GM18868 (cell line): ENCODE measurements around the gene ELN.
"Not testable (repeated sequence)": the region's sequence is repeated elsewhere in the genome, so short reads cannot be mapped to it uniquely, and the experiment has no call there.

ENCODE experiments used
- ATAC-seq: cut with Tn5 transposase; IDR thresholded peaks from one replicate; pipeline ENCODE4 v1.9.1; 2021; ENCODE audit warnings: mild to moderate bottlenecking, moderate library complexity; ENCODE audit not compliant: unreplicated experiment

ELN gene

GRCh38 chr7:74040791-74041520, 13.0 kb downstream of the ELN start:
- ATAC-seq: no peak

DNA sequence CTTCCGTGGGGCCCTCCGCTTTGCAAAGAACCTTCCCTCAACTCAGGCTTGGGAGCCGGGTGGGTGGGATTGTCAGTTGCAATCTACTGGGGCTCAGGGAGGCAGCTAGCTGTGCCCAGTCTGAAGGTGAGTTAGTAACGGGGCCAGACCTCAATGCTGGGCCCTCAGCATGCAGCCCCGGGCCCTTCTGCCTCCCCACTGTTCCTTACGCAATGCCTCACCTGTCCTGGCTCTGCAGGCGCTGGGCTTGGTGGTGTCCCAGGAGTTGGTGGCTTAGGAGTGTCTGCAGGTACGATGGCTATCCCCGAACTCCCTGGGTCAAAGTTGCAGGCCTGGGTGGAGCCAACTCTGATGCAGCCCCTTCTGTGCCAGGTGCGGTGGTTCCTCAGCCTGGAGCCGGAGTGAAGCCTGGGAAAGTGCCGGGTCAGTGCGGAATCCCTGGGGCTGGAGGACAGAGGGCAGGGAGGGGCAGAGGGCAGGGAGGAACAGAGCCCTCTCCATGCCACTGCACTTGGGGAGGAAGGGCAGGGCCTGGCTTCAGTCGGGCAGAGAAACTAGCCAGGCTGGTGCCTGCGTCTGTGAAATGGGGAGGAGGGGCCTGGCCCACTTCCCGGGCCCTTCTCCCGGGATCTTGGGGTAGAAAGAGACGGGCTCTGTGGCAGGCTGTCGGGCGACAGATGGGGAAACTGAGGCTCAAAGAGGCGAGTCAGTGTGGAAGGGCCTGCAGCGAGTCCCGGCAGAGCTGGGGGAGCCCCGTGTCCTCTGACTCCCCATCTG, 15.0 kb downstream of the ELN start:
- ATAC-seq: no peak

DNA sequence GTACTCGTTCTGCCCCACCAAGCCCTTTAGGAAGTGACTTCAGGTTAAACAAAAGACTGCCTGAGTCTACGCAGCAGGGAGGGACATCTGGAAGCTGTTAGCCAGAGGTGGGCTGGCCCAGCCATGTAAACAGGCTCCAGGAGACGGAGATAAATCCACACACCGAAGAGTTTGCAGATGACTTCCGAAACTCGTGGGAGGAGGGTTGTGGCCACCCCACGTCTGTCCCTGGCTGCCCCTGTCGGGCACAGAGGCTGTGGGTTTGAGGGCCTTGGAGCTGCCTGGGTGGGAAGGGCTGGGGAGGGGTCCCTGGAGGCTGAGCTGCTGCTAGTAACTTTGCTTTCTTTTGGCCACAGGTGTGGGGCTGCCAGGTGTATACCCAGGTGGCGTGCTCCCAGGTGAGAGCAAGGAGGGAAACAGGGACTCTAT, 15.6 kb downstream of the ELN start:
- no peak for ATAC-seq

GRCh38 chr7:74044366-74045350, 16.7 kb downstream of the ELN start:
- ATAC-seq: no peak

DNA sequence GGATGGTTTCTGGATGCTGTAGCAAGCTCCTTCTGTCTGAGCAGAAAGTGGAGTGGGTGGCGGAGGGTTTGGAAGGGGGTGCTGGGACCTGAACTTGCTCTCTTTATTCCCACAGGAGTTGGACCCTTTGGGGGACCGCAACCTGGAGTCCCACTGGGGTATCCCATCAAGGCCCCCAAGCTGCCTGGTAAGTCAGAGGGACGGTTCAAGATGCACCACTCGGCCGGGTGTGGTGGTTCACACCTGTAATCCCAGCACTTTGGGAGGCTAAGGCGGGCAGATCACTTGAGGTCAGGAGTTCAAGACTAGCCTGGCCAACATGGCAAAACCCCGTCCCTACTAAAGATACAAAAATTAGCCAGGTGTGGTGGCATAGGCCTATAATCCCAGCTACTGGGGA, 18.6 kb downstream of the ELN start:
- ATAC-seq: not testable (repeated sequence)

DNA sequence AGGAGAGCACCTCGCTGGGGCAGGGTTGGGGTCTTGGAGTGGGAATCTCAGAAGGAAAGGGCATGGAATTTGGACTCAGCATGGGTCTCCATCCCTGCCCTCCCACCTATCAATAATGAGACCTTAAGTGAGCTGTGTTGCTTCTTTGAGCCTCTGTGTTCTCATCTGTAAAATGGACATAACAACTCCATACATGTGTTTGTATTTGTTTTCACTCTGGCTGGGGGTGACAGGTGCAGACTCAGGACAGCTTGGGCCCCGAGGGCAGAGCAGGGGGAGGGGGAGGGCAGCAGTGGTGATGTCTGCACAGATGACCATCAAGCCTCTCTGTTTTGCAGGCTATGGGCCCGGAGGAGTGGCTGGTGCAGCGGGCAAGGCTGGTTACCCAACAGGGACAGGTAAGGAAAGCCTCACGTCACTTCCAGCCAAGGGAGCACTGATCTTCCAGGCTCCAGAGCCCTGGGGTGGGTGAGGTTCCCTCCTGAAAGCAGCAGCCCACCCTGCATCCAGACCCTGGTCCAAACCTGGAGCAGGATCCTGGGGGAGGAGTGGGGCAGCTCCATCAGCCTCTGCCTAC, 19.9 kb downstream of the ELN start:
- ATAC-seq: no peak

DNA sequence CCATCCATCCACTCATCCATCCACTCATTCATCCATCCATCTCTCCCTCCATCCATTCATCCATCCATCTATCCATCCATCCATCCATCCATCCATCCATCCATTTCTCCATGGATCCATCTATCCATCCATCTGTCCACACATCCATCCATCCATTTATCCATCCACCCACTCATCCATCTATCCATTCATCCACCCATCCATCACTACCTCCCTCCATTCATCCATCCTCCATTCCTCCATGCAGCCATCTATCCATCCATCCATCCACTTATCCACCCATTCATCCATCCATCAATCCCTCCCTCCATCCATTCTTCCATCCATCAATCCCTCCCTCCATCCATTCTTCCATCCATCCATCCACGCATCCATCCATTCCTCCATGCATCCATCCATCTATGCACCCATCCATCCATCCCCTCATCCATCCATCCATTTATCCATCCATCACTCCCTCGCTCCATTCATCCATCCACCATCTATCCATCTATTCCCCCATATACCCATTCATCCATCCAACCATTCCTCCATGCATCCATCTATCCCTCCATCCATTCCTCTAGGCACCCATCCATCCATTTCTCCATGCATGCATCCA, 21.1 kb downstream of the ELN start:
- ATAC-seq: no peak

DNA sequence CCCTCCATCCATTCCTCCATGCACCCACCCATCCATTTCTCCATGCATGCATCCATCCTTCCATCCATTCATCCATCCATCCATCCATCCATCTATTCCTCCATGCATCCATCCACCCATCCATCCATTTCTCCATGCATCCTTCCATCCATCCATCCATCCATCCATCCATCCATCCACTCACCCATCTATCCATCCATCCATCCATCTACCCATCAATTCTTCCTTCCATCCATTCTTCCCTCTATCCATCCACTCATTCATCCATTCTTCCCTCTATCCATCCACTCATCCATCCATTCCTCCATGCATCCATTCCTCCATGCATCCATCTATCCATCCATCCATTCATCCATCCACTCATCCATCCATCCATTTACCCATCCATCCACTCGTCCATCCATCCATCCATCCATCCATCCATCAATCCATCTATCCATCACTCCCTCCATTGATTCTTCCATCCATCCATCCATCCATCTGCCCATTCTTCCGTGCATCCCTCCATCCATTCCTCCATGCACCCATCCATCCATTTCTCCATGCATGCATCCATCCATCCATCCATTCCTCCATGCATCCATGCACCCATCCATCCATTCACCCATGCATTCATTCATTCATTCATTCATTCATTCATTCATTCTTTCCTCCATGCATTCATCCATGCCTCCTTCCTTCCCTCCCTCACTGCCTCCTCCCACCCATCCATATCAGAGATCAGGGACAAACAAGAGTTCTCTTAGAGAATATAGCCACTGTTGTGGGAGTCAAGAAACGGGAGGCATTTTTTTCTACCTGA, 22.2 kb downstream of the ELN start:
- no peak for ATAC-seq

GRCh38 chr7:74051193-74051592, 23.2 kb downstream of the ELN start:
- ATAC-seq: no peak

- no peak for ATAC-seq
These were observed 23.8 kb downstream of the ELN start for GRCh38 chr7:74051629-74052410.

GRCh38 chr7:74052628-74053027, 24.7 kb downstream of the ELN start:
- ATAC-seq: no peak

DNA sequence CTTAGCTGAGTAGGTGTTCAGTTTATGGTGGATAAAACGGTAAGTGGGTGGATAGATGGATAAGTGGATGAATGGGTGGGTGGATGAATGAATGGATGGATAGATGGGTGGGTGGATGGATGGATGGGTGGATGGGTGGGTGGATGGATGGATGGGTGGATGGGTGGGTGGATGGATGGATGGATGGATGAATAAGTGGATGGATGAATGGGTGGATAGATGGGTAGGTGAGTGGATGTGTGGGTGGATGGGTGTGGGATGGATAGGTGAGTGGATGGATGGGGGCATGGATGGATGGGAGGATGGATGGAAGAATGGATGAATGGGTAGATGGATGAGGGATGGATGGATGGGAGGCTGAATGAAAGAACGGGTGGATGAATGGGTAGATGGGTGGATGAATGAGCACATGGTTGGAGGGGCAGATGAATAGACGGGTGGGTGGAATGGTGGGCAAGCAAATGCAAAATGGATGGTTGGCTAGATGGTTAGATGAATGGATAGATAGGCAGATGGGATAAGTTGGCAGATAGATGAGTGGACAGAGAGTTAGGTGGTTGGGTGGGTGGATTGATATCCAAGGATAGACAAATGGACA, 25.7 kb downstream of the ELN start:
- no peak for ATAC-seq

DNA sequence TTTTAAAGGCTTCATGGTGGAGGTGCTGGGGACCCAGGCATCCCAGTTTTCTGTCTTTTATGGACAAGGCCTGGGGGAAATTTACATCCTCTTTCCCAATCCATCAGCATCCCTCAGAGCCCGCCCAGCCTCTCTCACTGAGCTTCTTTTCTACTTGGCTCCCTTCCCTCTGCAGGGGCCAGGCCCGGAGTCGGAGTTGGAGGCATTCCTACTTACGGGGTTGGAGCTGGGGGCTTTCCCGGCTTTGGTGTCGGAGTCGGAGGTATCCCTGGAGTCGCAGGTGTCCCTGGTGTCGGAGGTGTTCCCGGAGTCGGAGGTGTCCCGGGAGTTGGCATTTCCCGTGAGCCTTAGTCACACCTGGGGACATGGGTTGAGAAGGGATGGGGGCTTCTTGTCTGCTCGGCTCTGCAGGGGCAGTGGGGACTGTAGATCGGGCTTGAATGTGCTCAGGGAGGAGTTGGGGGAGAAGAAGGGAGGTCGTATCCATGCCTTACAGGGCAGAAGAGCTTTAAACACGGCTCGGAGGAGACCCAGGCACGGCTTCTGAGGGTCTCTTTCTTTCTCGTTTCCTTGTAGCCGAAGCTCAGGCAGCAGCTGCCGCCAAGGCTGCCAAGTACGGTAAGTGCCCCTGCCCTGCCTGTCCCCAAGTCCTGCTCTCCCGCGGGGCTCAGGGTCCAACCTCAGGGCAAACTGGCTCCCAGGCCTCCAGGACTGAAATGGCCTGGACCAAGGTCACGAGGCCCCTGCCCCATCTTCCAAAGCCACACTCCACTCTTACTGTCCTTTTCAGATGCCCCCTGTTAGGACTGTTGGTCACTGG, 28.3 kb downstream of the ELN start:
- ATAC-seq: no peak

GRCh38 chr7:74057216-74057925, 29.4 kb downstream of the ELN start:
- ATAC-seq: no peak

DNA sequence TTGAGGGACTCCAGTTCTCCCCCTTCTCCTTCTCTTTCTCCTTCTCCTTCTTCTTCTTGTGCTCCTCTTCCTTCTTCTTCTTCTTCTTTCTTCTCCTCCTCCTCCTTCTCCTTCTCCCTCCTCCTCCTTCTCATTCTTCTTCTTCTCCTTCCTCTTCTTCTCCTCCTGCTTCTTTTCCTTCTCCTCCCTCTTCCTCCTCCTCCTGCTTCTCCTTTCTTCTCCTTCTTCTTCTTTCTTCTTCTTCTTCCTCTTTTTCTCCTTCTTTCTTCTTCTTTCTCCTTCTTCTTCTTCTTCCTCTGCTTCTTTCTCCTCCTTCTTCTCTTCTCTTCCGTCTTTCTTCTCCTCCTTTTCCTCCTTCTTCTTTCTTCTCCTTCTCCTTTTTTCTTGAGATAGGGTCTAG, 30.0 kb downstream of the ELN start:
- ATAC-seq: no peak

DNA sequence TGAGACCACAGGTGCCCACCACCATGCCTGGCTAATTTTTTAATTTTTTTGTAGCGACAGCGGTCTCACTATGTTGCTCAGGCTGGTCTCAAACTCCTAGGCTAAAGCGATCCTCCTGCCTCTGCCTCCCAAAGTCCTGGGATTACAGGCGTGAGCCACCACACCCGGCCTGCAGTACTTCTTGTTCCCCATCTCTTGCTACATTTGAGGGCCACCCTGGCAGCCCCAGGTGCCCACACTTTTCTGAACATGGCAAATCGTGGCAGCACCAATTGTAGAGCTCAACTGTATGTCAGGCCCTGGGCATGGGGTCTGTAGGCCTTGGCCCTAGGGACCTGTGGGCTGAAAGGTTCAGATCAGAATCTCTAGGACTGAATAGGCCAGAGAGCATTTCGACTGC, 30.5 kb downstream of the ELN start:
- no peak for ATAC-seq

DNA sequence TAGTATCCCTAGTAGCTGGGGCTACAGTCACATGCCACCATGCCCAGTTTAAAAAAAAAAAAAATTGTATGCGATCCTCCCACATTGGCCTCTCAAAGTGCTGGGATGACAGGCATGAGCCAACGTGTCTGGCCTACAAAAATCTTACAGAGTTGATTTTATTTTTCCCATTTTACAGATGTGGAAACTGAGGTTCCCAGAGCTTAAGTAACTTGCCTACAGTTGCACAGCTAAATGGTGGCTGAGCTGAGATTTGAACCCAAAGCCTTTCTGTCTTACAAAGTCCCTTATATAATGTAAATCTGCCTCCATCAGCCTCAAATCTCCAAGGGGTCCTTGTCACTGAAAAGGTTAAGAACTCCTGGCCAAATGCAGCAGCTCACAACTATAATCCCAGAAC, 31.1 kb downstream of the ELN start:
- no peak for ATAC-seq
